Small intestine (tissue), 7 donors: ENCODE results near the gene CCL23. TPM values are rescaled to one million over a fixed set of nuclear protein-coding genes. Genes with fewer than 3 reads are reported as not detected.

ENCODE experiments used
- DNase-seq, 2 donors: peaks; one replicate each; pipeline versions ENCODE4 v3.0.0 to v3.0.0-alpha.2; 2013
- FAIRE-seq: peaks from 2 replicates; lab custom pipeline; 2012; peaks lifted over from hg19 to GRCh38; lab: Jason Lieb, UNC
- H3K27ac ChIP-seq, 3 donors: one replicate each; pipeline ENCODE4 v1.5.1; 2013; ENCODE audit warnings: low read length in 2 of 3, mild to moderate bottlenecking in 2 of 3, control low read depth in 1 of 3, inconsistent platforms in 1 of 3, low read depth in 1 of 3, moderate library complexity in 1 of 3
- H3K27me3 ChIP-seq, 3 donors: one replicate each; pipeline ENCODE4 v1.6.1; 2013; ENCODE audit warnings: low read length in 3 of 3, inconsistent platforms in 1 of 3; ENCODE audit not compliant: control insufficient read depth in 3 of 3, insufficient read depth in 3 of 3
- H3K36me3 ChIP-seq, 3 donors: one replicate each; pipeline ENCODE4 v1.6.1; 2013; ENCODE audit warnings: low read length in 3 of 3, inconsistent platforms in 1 of 3, low read depth in 1 of 3, mild to moderate bottlenecking in 1 of 3, moderate library complexity in 1 of 3; ENCODE audit not compliant: control insufficient read depth in 3 of 3, insufficient read depth in 2 of 3
- H3K4me1 ChIP-seq, 3 donors: one replicate each; pipeline ENCODE4 v1.6.1; 2013; ENCODE audit warnings: low read length in 2 of 3, inconsistent platforms in 1 of 3, low read depth in 1 of 3, mild to moderate bottlenecking in 1 of 3, moderate library complexity in 1 of 3; ENCODE audit not compliant: control insufficient read depth in 3 of 3, insufficient read depth in 2 of 3
- H3K4me3 ChIP-seq, 3 donors: one replicate each; pipeline ENCODE4 v1.5.1; 2013; ENCODE audit warnings: low read length in 3 of 3, control low read depth in 1 of 3, inconsistent platforms in 1 of 3, low read depth in 1 of 3, mild to moderate bottlenecking in 1 of 3, moderate library complexity in 1 of 3
- H3K9me3 ChIP-seq, 2 donors: one replicate each; pipeline ENCODE4 v1.6.1; 2013; ENCODE audit warnings: low read depth in 1 of 2, low read length in 1 of 2; ENCODE audit not compliant: control insufficient read depth in 2 of 2, insufficient read depth in 1 of 2
- WGBS, 3 donors: extraction: QIAGEN DNeasy Blood & Tissue Kit; methylation state at CpG; one replicate each; pipeline ENCODE4 v1.1.7; 2013; 5-methylcytosine and 5-hydroxymethylcytosine counted together
- polyA plus RNA-seq, 4 donors: library from polyadenylated mRNA; stranded (reverse) in 3 of 4; unstranded in 1 of 4; fragments of 200-250 nt in 3 of 4; fragments of 120-200 nt in 1 of 4; gene quantifications; one replicate each; pipeline versions ENCODE4 v1.2.1 to v1.2.3, GENCODE V29; 2013
- donor health status: healthy with polysubstance abuse.
- donor health status: control.
- donor health status: control.
- donor health status: Bipolar disorder and iron deficiency.
- donor health status: healthy.

The CCL23 gene
- polyA plus RNA-seq, 4 donors = 1.6 to 22.9 (median 1.9) TPM; not detected in 1

- WGBS, 3 donors = 82 to 96% (median 88%) methylated on average over 6 of the region's 6 CpGs
- Histone ChIP-seq H3K4me3 (no peak overlapping the region), H3K27ac (peak overlapping the region in 1 of 3 donors; percentile 75), H3K36me3 (no peaks in the 10 kb centered on the region), H3K27me3 (no peaks in the 10 kb centered on the region), H3K9me3 (no peaks in the 10 kb centered on the region), H3K4me1 (peaks cover 0 to 47% (median 3%) of the 10 kb centered on the region in 3 donors)
- FAIRE-seq (no peak), DNase-seq (no peak)
These were observed 45.2 kb downstream of the CCL23 start for GRCh38 chr17:35972535-35972934.

- Histone ChIP-seq H3K27me3 (no peaks in the 10 kb centered on the region), H3K4me3 (no peak overlapping the region), H3K36me3 (no peaks in the 10 kb centered on the region), H3K27ac (peak overlapping the region in 1 of 3 donors; percentile 75), H3K4me1 (peaks cover 0 to 47% (median 3%) of the 10 kb centered on the region in 3 donors), H3K9me3 (no peaks in the 10 kb centered on the region)
- no peak for DNase-seq
- 66 to 86% (median 76%) methylated on average over 1 of the region's 1 CpG for WGBS, 3 donors
- no peak for FAIRE-seq
These were observed 45.7 kb downstream of the CCL23 start for GRCh38 chr17:35972066-35972465.

- Histone ChIP-seq H3K36me3 (no peaks in the 10 kb centered on the region), H3K27me3 (no peaks in the 10 kb centered on the region), H3K4me1 (peaks cover 0 to 43% (median 3%) of the 10 kb centered on the region in 3 donors), H3K27ac (peak overlapping the region in 1 of 3 donors; percentile 94), H3K4me3 (peak overlapping the region in 1 of 3 donors; percentile 4), H3K9me3 (no peaks in the 10 kb centered on the region)
- WGBS, 3 donors = 6 to 26% (median 24%) methylated on average over 8 of the region's 8 CpGs
- FAIRE-seq (no peak), DNase-seq (peak; percentile 86 to 94)
These were observed 48.0 kb downstream of the CCL23 start for GRCh38 chr17:35969558-35970380.

- Histone ChIP-seq H3K27me3 (no peaks in the 10 kb centered on the region), H3K27ac (no peak overlapping the region), H3K4me1 (peaks cover 0 to 35% (median 2%) of the 10 kb centered on the region in 3 donors), H3K4me3 (no peak overlapping the region), H3K9me3 (no peaks in the 10 kb centered on the region), H3K36me3 (no peaks in the 10 kb centered on the region)
- 83 to 87% (median 86%) methylated on average over 10 of the region's 10 CpGs for WGBS, 3 donors
- DNase-seq = no peak
- FAIRE-seq = no peak
These were observed 49.2 kb downstream of the CCL23 start for GRCh38 chr17:35968520-35969054.

- H3K27me3 ChIP-seq = no peaks in the 10 kb centered on the region
- H3K27ac ChIP-seq = no peak overlapping the region
- 90 to 92% (median 91%) methylated on average over 7 of the region's 7 CpGs for WGBS, 3 donors
- H3K9me3 ChIP-seq = no peaks in the 10 kb centered on the region
- no peak for DNase-seq
- FAIRE-seq = no peak
- no peak overlapping the region for H3K4me3 ChIP-seq
- H3K4me1 ChIP-seq = peaks cover 0 to 5% (median 0%) of the 10 kb centered on the region in 3 donors
- H3K36me3 ChIP-seq = no peaks in the 10 kb centered on the region
These were observed 52.5 kb downstream of the CCL23 start for GRCh38 chr17:35965272-35965671.

GRCh38 chr17:35963663-35964062, 54.1 kb downstream of the CCL23 start:
- WGBS, 3 donors = 78 to 84% (median 83%) methylated on average over 6 of the region's 6 CpGs
- DNase-seq = no peak
- Histone ChIP-seq H3K27ac (no peak overlapping the region), H3K9me3 (no peaks in the 10 kb centered on the region), H3K36me3 (no peaks in the 10 kb centered on the region), H3K27me3 (no peaks in the 10 kb centered on the region), H3K4me1 (no peaks in the 10 kb centered on the region), H3K4me3 (no peak overlapping the region)
- FAIRE-seq = no peak

Other genes with a start within 250 kb of the CCL23 start
- 10 to 100 TPM in 3 of 4 donors, 1 to 10 TPM in 1; 3.0 to 30.5 (median 24.0) TPM for gene MMP28, start 222.3 kb downstream of the CCL23 start, polyA plus RNA-seq
- gene TAF15, start 208.5 kb downstream of the CCL23 start, polyA plus RNA-seq = 100 to 1,000 TPM in 3 of 4 donors, 10 to 100 TPM in 1; 70.3 to 166 (median 123) TPM
- gene HEATR9, start 149.1 kb downstream of the CCL23 start, polyA plus RNA-seq = under 1 TPM in 1 of 4 donors, not detected in 3; 0.01 TPM
- 10 to 100 TPM in 1 of 4 donors, 1 to 10 TPM in 3; 4.0 to 44.0 (median 6.3) TPM for gene CCL5, start 137.6 kb downstream of the CCL23 start, polyA plus RNA-seq
- gene RDM1, start 87.2 kb downstream of the CCL23 start, polyA plus RNA-seq = 1 to 10 TPM in 3 of 4 donors, not detected in 1; 1.9 to 4.5 (median 4.5) TPM
- under 1 TPM in 1 of 4 donors, not detected in 3; 0.04 TPM for gene LYZL6, start 74.3 kb downstream of the CCL23 start, polyA plus RNA-seq
- under 1 TPM in 2 of 4 donors, not detected in 2; 0.19 to 0.21 TPM for gene CCL16, start 36.5 kb downstream of the CCL23 start, polyA plus RNA-seq
- 10 to 100 TPM in 1 of 4 donors, 1 to 10 TPM in 3; 5.4 to 61.9 (median 6.3) TPM for gene CCL14, start 31.2 kb downstream of the CCL23 start, polyA plus RNA-seq
- 10 to 100 TPM; 22.6 to 72.7 (median 53.2) TPM for gene CCL15, start 16.4 kb downstream of the CCL23 start, polyA plus RNA-seq
- gene CCL18, start 46.3 kb upstream of the CCL23 start, polyA plus RNA-seq = 10 to 100 TPM in 1 of 4 donors, 1 to 10 TPM in 1, under 1 TPM in 2; 0.24 to 17.9 (median 1.0) TPM
- gene CCL3, start 72.2 kb upstream of the CCL23 start, polyA plus RNA-seq = 1 to 10 TPM; 1.8 to 4.9 (median 3.3) TPM
- gene CCL4, start 85.9 kb upstream of the CCL23 start, polyA plus RNA-seq = 1 to 10 TPM; 2.7 to 6.2 (median 3.5) TPM
- 1 to 10 TPM; 1.8 to 6.5 (median 4.5) TPM for gene TBC1D3B, start 158.7 kb upstream of the CCL23 start, polyA plus RNA-seq
- gene CCL3L1, start 178.8 kb upstream of the CCL23 start, polyA plus RNA-seq = 1 to 10 TPM in 2 of 4 donors, under 1 TPM in 1, not detected in 1; 0.15 to 3.3 (median 1.9) TPM
- gene CCL4L2, start 193.1 kb upstream of the CCL23 start, polyA plus RNA-seq = 1 to 10 TPM in 2 of 4 donors, under 1 TPM in 1, not detected in 1; 0.43 to 5.9 (median 3.2) TPM
- gene TBC1D3I, start 246.6 kb upstream of the CCL23 start, polyA plus RNA-seq = under 1 TPM in 2 of 4 donors, not detected in 2; 0.12 to 0.27 TPM